HL-60 (cell line): ENCODE results near the gene PIGN.

Experiments used
- CTCF ChIP-seq: IDR thresholded peaks from one replicate; pipeline ENCODE4 v1.5.1; 2011; ENCODE audit warnings: low read length, control low read depth, inconsistent platforms; ENCODE audit not compliant: insufficient read depth
- POLR2AphosphoS5 ChIP-seq: IDR thresholded peaks from 2 replicates; pipeline ENCODE4 v1.6.1; 2012; ENCODE audit warnings: low read depth
- REST ChIP-seq: IDR thresholded peaks from 2 replicates; pipeline ENCODE4 v1.6.1; 2012; ENCODE audit warnings: low read depth; ENCODE audit not compliant: insufficient replicate concordance

DNA sequence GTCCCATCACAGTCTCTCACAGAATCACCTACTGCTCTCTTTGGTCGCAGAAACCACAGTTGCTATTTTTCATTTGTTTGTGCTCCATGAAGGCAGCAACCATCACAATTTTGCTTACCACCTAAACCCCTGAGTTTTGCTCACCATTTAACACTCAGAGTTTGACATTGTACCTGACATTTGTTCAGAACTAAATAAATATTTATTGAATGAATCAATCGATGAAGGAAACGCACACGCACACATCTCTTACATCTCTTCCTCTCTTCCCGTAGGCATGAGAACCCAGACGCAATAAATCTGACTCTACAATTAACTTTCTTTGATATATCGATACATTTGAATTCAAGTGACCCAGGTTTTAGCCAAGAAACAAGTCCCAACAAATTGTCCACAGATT lies 188.5 kb downstream of the PIGN start:
- no peak for TF ChIP-seq CTCF
- no peak for TF ChIP-seq POLR2AphosphoS5
- TF ChIP-seq REST: no peak
